Tibial nerve (tissue), 4 donors: Measurements from ENCODE around the gene RGS8.

ENCODE experiments used
- CTCF ChIP-seq, 5 experiments: fragments of 200-600 bp in 3 of 5; fragments of 450-650 bp in 2 of 5; sonication (generic) in 3 of 5; IDR thresholded peaks; one replicate each; pipeline ENCODE4 v1.5.1; 2016 to 2019; ENCODE audit warnings: antibody characterized with exemption in 5 of 5, mild to moderate bottlenecking in 3 of 5, moderate library complexity in 2 of 5
- EP300 ChIP-seq, 2 donors: sonication (generic); formaldehyde crosslinking; IDR thresholded peaks; one replicate each; pipeline ENCODE4 v1.6.1; 2017; ENCODE audit warnings: antibody characterized with exemption in 2 of 2, mild to moderate bottlenecking in 1 of 2
- POLR2A ChIP-seq, 2 donors: fragments of 450-650 bp; IDR thresholded peaks; one replicate each; pipeline ENCODE4 v1.6.1; 2017; ENCODE audit warnings: antibody characterized with exemption in 2 of 2, mild to moderate bottlenecking in 2 of 2, moderate library complexity in 2 of 2

- TF ChIP-seq CTCF (IDR thresholded peaks at IDR 0.05), result no peak
- TF ChIP-seq POLR2A (IDR thresholded peaks at IDR 0.05), result no peak
- no peak for TF ChIP-seq EP300 (IDR thresholded peaks at IDR 0.05)
Observed at GRCh38 chr1:182649041-182649440, 35.3 kb downstream of the RGS8 start.
